GM21360 (cell line): Measurements from ENCODE around the gene NOP14.
"Not testable (repeated sequence)": the region's sequence is repeated elsewhere in the genome, so short reads cannot be mapped to it uniquely, and the experiment has no call there.

Source experiments
- ATAC-seq: cut with Tn5 transposase; IDR thresholded peaks from one replicate; pipeline ENCODE4 v1.9.1; 2021; ENCODE audit warnings: mild to moderate bottlenecking, moderate library complexity; ENCODE audit not compliant: unreplicated experiment

The NOP14 gene

GRCh38 chr4:2918300-2918699 is 44.9 kb downstream of the NOP14 start:
- ATAC-seq: not testable (repeated sequence)

GRCh38 chr4:2916696-2917095 is 46.5 kb downstream of the NOP14 start:
- not testable (repeated sequence) for ATAC-seq

GRCh38 chr4:2915789-2916188 is 47.4 kb downstream of the NOP14 start:
- ATAC-seq: no peak

GRCh38 chr4:2914256-2915126 is 48.7 kb downstream of the NOP14 start:
- ATAC-seq: peak; percentile 54

- ATAC-seq: no peak
Observed at GRCh38 chr4:2913168-2913567, 50.0 kb downstream of the NOP14 start.

- ATAC-seq: no peak
Observed at GRCh38 chr4:2911868-2912267, 51.3 kb downstream of the NOP14 start.

- no peak for ATAC-seq
Observed at GRCh38 chr4:2910409-2910808, 52.8 kb downstream of the NOP14 start.

GRCh38 chr4:2909583-2909982 is 53.6 kb downstream of the NOP14 start:
- no peak for ATAC-seq

GRCh38 chr4:2908686-2909085 is 54.5 kb downstream of the NOP14 start:
- no peak for ATAC-seq

- ATAC-seq: no peak
Observed at GRCh38 chr4:2907706-2908293, 55.4 kb downstream of the NOP14 start.

- no peak for ATAC-seq
Observed at GRCh38 chr4:2907226-2907625, 56.0 kb downstream of the NOP14 start.

GRCh38 chr4:2906218-2906617 is 57.0 kb downstream of the NOP14 start:
- ATAC-seq: no peak

GRCh38 chr4:2905544-2905943 is 57.7 kb downstream of the NOP14 start:
- no peak for ATAC-seq

GRCh38 chr4:2902126-2902525 is 61.1 kb downstream of the NOP14 start:
- ATAC-seq: no peak

GRCh38 chr4:2901186-2901585 is 62.0 kb downstream of the NOP14 start:
- ATAC-seq: no peak

- ATAC-seq: no peak
Observed at GRCh38 chr4:2900741-2901140, 62.5 kb downstream of the NOP14 start.

GRCh38 chr4:2898001-2898400 is 65.2 kb downstream of the NOP14 start:
- ATAC-seq: no peak

GRCh38 chr4:2893772-2894171 is 69.4 kb downstream of the NOP14 start:
- ATAC-seq: no peak

GRCh38 chr4:2891294-2891693 is 71.9 kb downstream of the NOP14 start:
- no peak for ATAC-seq

GRCh38 chr4:2888886-2889285 is 74.3 kb downstream of the NOP14 start:
- ATAC-seq: no peak
